ENCODE results near the gene GPAT2.
"Not testable (repeated sequence)": the region's sequence is repeated elsewhere in the genome, so short reads cannot be mapped to it uniquely, and the experiment has no call there.

DNA sequence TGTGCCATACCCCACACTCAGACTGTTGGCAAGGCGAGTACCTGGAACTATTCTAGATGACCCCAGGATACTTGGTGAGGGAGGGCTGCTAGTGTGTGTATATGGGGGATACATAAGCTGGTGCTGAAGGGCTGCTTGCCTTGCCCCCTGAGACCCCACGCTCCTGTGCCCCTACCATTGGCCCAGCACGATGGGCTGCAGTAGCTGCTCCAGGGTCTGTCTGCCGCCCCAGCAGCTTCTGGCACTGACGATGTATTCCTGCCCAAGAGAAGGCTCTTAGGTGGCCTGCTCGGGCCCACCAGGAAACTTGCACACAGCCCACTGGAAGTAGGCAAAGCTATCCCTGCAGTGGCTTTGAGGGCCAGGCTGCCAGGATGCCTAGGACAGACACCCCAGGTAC, 9.0 kb downstream of the GPAT2 start:
- TF ChIP-seq, protein P1, sequence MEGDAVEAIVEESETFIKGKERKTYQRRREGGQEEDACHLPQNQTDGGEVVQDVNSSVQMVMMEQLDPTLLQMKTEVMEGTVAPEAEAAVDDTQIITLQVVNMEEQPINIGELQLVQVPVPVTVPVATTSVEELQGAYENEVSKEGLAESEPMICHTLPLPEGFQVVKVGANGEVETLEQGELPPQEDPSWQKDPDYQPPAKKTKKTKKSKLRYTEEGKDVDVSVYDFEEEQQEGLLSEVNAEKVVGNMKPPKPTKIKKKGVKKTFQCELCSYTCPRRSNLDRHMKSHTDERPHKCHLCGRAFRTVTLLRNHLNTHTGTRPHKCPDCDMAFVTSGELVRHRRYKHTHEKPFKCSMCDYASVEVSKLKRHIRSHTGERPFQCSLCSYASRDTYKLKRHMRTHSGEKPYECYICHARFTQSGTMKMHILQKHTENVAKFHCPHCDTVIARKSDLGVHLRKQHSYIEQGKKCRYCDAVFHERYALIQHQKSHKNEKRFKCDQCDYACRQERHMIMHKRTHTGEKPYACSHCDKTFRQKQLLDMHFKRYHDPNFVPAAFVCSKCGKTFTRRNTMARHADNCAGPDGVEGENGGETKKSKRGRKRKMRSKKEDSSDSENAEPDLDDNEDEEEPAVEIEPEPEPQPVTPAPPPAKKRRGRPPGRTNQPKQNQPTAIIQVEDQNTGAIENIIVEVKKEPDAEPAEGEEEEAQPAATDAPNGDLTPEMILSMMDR (IDR thresholded peaks at IDR 0.05): not testable (repeated sequence)
- not testable (repeated sequence) for TF ChIP-seq POLR2A (IDR thresholded peaks at IDR 0.05)

Data from heart left ventricle (tissue), 13 donors.